NCI-H1694 treated with DMSO at 0.1 percent for 48 hours (cell line): ENCODE data around the gene RAB21.
A peak's percentile ranks its signal among the peaks of the same experiment; 100 is the strongest.

Source experiments
- DNase-seq: peaks from one replicate; lab custom pipeline; 2025; lab: John Stamatoyannopoulos, UW

RAB21 gene, protein sequence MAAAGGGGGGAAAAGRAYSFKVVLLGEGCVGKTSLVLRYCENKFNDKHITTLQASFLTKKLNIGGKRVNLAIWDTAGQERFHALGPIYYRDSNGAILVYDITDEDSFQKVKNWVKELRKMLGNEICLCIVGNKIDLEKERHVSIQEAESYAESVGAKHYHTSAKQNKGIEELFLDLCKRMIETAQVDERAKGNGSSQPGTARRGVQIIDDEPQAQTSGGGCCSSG

DNA sequence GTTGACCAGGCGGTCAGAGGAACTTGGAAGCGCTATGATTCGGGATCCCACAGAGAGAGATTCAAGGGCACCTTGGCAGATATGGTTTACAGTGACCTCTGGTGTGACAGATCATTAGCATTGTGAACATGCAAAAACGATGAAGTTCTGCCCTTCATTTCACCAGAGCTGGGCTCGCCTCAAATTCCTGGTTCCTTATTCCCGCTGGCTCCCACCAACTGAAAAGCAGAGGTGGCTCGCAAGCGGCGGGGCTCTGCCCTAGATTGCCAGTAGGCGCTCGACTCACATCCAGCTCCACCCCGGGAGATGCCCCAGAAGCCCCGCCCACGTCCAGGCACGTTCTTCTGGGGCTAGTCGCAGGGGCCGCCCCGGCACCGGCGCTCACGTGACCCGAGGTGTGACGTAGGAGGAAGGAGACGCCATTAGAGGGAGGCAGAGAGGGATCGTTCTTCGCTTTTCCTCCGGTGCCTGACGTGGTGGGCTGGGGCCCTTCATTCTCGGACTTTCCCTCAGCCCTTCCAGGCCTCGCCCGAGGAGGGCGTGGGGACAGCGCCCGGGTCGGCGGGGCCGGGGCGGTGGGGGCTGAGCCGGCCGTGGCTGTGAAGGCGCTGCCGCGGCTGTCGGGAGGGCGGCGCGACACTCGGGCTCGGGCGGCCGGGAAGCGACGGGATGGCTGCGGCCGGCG, at the start of gene RAB21:
Gene RAB21 (plus strand): TSS at position 403 of the 685 bp plus-strand sequence. CDS start 267 bp downstream, at position 670.
- DNase-seq = peak; percentile 82

DNA sequence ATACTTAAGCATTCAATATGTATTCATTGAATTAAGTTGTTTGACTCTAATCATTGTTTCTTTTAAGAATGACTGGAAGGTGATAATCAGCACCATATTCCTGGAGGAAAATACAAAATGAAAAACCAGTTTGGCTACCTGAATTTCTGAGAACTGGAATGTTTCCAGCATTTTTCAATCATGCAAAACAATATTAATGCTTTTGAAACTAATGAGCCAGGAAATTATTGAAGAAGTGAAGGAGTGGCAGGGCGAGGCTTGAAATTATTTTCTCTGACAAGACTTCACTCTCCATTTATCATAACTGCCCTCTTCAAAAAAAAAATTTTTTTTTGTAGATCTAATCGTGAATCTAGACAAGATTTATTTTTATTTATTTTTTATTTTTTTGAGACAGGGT, 49.7 kb upstream of the RAB21 start:
- DNase-seq = no peak

DNA sequence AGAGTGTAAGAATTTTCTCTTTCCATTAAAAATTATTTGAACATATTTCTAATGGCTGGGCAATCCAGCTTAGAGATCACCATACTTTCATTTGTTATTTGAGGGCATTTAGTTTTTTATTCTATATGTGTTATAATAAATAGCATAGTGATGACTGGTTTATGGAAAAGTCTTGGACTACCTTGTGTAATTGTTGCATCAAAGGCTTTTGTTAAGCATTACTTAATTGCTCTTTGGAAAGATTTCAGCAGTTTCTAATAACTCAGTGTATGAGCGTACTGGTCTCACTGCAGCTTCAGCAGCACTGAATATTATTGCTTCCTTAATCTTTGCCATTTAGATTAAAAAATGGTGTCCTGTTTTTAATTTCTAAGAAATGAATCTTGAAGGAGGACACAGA, 46.0 kb upstream of the RAB21 start:
- no peak for DNase-seq

DNA sequence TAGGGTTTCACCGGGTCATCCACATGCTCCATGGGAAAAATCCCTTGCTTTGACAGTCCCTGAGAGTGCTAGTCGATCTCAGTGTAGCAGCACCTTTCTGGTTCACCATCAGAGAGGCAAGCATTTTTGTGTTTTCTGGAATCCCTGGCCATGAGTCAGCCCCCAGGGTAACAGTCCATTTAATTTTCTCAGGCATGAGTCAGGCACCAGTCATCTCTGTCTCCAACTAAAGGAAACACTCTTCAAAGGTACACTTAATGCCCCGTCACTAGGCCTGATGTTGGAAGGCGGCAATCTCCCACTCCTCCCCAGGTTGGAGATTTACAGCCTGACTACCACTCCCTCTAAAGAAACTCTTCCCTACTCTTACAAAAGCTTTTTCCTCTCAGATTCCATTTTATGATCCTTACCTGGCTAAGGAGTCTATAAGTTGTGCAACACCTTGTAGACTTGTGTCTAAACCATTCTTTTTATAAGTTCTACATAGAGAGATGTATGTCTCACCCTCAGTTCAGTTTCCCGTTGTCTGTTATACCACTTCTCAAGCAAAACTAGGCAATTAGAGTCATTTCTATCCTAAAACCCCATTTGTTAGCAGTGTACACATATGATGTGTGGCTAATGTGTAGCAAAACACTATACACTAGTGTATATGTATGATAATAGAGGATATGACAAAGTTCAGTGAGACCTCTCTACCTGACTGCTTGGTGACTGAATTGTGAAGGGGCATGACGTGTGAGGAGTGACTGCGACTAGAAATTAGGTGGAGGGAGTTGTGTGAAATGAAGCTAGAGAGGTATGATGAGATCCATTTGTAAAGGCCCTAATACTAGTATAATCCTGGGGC, 44.2 kb upstream of the RAB21 start:
- DNase-seq = no peak

DNA sequence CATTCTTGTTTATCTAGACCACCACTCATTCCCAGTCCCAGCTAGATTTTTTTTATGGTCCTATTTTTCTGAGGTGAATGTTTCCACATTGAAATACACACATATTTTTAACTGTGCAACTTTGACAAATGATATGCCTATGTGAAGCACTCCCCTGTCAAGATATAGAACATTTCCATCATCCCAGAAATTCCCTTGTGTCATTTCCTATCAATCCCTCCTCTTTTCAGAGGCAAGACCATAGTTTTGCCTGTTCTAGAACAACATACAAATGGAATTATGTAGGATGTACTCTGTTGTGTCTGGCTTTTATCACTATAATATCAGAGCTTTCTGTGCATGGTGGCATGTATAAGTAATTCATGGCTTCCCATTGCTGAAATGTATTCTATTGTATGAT, 36.1 kb upstream of the RAB21 start:
- DNase-seq = no peak

DNA sequence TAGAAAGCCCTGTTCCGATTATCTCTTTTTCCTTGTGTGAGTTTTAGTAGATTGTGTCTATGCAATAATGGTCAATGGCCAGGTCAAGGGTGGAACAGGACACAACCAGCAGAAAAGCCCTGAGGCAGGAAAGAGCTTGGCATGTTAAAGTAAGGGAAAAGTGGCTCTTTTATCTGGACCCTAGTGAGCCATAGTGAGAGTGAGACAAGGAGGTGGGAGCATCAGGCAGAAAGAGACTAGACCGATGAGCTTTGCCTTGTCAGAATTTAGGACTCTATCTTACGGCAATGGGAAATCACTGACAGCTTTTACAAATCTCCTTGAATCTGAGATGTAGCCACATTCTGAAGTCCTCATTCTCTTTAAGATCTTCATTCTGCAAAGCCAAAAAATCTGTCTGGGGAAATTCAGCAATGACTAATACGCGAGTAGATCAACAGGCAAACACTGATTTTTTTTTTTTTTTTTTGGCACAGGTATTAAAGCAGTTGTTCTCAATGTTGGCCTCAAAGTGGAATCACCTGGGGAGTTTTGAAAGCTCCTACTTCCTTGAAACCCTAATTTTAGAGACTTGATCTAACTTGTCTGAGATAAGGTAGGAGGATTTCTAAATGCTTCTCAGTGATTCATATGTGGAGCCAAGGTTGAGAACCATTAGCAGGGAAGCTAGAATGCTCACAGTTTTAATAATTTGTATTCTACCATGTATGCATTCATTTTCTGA, 34.9 kb upstream of the RAB21 start:
- DNase-seq = no peak

DNA sequence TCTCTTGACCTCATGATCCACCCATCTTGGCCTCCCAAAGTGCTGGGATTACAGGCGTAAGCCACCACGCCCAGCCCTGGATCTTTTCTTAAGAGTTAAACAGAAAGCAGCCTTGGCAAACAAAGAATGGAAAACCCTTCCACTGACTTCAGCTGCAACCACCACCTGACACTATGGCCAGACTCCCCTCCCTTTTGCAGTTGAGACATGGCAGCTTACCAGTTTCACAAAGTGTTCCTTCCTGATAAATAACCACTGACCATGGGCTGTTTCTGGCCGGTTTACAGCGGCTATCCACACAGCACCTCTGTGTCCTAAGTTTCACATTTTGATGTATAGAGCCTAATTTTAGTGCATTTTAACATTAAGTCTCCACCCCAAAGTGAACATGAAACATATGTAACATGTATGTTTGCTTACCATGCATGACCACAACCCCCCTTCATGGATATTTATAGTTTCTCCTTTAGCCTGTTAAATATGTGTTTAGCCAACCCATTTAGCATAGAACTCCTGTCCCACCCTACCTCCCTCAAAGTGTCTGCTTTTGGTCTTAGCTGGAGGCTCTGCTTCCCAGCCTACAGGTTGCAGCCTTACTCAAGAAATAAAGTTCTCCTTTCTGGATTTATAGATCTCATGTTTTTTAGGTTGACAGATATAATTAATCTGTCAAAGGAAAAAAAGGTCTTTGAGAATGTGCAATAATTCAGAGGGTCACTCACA, 32.7 kb upstream of the RAB21 start:
- no peak for DNase-seq

DNA sequence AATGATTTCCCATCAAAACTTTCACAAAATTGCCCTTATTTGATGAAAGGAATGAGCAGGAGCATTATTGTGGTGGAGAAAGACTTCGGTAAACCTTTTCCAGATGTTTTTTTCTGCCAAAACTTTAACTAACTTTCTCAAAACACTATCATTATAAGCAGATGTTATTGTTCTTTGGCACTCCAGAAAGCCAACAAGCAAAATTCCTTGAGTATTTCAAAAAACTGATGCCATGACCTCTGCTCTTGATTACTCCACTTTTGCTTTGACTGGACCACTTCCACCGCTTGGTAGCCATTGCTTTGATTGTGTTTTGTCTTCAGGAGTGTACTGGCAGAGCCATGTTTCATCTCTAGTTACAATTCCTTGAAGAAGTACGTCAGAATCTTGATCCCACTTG, 29.7 kb upstream of the RAB21 start:
- no peak for DNase-seq

DNA sequence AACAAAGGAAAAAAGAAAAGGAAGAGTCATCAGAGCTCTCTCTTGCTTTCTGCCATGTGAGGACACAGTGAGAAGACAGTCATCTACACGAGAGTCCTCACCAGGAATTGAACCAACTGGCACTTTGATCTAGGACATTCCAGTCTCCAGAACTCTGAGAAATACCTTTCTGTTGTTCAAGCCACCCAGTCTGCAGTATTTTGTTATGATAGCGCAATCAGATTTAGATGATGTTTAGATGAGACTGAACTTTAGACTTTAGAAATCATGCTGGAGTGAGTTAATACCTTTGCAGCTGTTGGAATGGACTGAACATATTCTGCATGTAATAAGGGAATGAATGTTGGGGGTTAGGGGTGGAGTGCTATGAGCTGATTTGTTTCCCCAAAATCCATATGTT, 28.1 kb upstream of the RAB21 start:
- no peak for DNase-seq

DNA sequence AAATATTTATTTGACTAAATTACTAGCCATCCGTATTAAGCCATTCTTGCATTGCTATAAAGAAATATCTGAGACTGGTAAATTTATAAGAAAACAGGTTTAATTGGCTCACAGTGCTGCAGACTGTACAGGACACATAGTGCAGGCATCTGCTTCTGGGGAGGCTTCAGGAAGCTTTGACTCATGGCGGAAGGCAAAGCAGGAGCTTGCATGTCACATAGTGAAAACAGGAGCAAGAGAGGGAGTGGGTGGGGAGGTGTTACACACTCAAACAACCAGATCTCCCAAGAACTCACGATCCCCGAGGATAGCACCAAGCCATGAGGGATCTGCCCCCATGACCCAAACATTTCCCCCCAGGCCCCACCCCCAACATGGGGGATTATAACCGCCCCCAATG, 26.7 kb upstream of the RAB21 start:
- no peak for DNase-seq

DNA sequence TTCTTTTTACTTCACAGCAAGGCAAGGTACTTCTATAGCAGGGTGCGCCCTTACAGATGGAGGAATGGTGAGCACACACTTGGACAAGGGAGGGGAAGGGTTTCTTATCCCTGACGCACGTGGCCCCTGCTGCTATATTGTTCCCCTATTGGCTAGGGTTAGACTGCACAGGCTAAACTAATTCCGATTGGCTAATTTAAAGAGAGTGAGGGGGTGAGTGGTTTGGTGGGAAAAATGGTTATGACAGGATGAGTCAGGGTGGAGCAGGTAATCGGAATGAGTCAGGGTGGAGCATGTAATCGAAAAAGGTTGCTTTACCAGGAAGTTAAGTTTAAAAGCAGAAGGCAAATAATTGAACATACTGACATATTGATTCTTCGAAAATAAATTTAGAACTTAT, 23.7 kb upstream of the RAB21 start:
- DNase-seq = no peak

DNA sequence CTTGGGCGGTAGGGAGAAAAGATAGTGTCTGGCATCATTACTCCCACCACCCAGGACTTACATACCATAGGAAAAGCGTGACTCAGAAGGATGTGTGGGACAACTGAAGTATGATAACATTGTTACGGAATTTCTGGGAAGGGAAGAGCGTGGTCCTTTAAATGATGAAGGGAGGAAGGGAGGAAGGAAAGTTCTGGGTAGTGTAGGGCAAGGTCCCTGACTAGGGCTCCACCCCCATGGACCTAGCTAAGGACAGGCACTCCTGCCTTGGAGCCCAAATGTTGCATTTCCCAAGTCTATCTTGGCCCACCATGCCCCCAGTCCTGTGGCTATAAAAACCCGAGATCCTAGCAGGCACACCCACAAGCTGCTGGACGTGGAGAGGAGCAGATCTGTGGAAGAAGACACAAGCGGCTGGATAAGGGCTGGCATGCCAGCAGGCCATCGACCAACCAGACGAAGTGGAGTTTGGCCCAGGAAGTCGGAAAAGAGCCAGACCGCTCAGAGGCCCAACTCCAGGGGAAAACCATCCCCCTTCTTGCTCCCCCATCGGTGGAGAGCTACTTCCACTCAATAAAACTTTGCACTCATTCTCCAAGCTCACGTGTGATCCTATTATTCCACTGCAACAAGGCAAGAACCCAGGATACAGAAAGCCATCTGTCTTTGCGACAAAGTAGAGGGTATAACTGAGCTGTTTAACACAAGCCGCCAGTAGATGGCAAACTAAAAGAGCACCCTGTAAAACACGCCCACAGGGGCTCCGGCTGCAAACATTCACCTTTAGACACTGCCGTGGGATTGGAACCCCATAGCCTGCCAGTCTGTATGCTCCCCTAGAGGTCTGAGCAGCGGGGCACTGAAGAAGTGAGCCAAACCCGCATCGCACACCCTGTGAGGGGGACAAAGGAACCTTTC, 23.0 kb upstream of the RAB21 start:
- no peak for DNase-seq

DNA sequence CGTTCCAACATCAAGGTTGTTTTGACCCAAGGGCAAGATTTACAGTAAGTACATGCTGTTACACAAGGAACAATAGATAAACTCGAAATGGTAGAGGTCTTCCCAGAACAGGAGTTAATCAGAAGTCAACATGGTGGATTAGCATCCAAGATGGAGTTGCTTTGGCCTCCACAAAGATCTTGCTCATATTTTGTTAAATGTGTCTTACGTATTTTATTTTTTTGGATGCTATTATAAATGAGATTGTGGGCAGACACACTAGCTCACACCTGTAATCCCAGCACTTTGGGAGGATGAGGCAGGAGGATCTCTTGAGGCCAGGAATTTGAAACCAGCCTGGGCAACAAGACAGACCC, 22.3 kb upstream of the RAB21 start:
- DNase-seq = no peak

DNA sequence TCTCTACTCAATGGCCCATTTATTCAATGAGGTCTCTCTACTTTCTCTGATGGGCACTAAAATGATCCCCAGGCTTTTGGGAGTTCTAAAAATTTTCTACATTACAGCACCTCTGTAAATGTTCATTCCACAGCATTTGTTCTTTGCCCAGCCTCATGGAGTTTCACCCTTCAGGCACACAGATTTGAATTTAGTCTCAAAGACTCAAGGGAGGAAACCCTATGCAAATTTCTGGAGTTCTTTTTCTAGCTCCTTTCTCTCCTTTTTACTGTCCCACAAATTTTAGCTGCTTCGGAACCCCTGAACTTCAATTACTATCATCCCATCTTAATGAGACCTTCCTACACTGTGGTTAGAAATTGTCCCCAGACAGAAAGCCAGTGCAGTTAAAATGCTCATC, 17.5 kb upstream of the RAB21 start:
- no peak for DNase-seq

DNA sequence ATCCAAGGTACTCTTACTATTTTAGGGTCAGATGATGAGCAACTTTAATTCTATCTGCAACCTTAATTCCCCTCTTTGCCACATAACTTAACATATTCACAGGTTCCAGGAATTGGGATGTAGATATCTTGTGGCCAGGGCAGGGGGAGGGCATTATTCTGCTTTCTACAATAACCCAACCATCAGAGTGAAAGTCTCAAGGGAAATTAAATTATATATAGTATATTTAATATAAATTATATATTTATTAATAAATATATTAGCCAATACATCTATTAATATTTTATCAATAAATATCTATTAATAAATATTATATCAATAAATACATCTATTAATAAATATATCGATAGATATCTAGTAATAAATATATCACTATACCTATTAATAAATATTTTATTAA, 11.7 kb upstream of the RAB21 start:
- no peak for DNase-seq

DNA sequence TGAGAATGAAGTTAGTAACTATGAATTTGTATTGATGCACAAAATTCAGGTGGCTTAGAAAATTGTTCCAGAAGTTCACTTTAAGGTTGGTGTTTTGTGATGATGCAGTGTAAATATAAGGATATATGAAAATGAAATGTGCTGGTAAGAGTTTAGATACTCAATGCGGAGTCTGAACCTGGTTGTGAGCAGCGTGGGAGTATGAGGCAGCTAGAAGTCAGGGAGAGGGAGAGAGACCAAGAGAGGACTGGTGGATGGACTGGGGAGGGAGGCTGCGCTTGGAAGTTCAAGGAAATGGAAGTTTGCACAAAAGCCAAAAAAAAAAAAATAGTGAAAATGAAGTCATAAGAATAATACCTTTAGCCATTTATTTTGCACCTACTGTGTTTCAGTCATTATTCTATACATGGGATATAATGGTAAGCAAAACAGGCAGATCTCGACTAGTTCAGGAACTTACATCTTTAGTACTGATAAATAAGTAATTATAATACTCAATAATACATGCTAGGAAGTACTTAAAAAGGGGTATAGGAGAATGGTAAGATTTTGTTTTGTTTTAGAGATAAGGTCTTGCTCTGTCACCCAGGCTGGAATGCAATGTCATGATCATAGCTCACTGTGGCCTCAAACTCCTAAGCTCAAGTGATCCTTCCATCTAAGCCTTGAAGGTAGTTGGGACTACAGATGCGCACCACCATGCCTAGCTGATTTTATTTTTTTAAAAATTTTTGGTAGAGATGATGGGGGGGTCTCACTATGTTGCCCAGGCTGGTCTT, 10.0 kb upstream of the RAB21 start:
- no peak for DNase-seq

DNA sequence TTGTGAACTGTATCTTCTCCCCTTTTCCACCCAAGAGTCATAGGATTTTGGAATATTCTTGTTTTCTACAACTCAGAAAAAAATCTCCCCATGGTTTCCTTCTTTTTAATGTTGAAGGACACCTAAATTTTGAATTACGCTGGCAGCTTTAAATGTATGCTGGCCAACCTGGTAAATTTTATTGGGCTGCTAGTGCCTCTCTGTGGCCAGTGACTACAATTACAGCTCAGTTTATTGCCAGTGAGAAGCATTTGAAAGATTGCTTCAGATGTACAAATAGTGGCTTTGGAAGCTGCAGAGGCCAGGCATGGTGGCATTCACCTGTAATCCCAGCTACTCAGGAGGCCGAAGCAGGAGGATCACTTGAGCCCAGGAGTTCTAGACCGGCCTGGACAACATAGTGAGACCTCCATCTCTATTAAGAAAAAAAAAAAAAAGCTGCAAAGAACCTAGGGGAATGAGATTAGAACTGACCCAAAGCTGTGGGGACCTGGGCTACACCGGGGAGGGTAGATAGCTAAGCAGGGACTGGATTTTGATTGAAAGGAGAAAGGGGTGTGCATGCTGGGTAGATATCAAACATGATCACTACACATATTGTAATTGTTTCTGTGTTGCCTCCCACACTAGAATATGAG, 7.6 kb upstream of the RAB21 start:
- peak; percentile 67 for DNase-seq

DNA sequence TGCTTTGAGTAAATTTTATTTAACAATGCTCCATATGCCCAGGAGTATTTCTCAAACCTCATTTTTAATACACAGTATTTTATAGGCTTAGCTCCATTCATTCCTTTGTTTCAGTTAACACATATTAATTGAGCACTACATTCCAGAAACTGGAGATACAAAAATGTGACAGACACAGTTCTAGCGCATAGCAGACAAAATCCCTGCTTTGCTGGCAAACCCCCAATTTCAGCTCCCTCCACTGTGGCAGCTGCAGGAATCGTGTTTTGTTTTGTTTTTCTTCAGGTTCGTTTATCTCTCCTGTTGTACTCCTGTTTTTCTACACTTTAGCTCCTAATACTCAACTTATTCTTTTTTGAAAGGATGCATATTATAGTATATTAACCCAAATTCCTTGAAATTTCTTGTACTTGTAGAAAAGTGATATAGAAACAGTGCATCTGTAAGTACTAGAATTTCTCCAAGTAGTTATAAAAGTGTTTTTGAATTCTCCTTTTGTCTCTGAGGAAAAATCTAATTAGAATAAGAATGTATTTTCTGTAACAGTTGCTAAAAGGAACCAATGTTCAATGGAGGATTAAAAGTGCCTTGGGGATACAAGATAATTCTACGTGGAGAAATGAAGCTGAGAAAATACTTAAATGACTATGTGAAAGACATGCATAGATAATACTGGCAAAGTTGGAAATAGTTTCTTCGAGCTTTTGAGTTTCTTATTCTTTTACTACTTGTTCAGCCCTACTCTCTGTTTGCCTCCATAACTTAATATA, 6.4 kb upstream of the RAB21 start:
- DNase-seq = no peak

DNA sequence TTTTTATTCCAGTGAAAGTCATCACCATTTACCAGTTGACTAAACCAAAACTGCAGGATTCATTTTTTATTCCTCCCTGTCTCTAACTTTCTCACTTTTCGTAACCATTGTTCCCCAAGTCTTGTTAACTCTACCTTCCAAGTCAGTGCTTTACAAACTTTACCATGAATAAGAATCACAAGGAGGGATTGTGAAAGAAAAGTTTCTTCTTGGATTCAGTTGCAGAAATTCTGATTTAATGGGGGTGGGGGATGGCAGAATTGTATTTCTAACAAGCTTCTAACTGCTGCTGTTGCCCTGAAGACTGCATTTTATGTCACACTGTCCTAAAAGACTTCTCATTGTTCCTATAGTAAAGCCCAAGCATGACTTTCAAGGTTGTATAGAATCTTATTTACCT, 5.0 kb upstream of the RAB21 start:
- DNase-seq = no peak
